HUDEP-2 (cell line): ENCODE data around the gene LCE5A.

ENCODE experiments used
- DNase-seq, 76 experiments: peaks; one replicate each; lab custom pipeline; 2025; ENCODE audit not compliant: unreplicated experiment in 76 of 76; lab: John Stamatoyannopoulos, UW

Gene LCE5A

GRCh38 chr1:152510503-152510902, at the start of gene LCE5A:
TSS of gene LCE5A (plus strand) at chr1:152510803. CDS start at chr1:152511535, 732 bp downstream.
- no peak for DNase-seq

- DNase-seq = peak in 53 of 76 experiments; percentile 4 to 70 (median 33)
These were observed 49.1 kb upstream of the LCE5A start for GRCh38 chr1:152461544-152461943.

GRCh38 chr1:152462636-152463035, 48.0 kb upstream of the LCE5A start:
- no peak for DNase-seq

- no peak for DNase-seq
These were observed 44.4 kb upstream of the LCE5A start for GRCh38 chr1:152466217-152466616.

GRCh38 chr1:152473887-152474537, 36.6 kb upstream of the LCE5A start:
- no peak for DNase-seq

- peak in 49 of 76 experiments; percentile 2 to 73 (median 30) for DNase-seq
These were observed 30.6 kb upstream of the LCE5A start for GRCh38 chr1:152479792-152480595.

GRCh38 chr1:152481869-152482664, 28.5 kb upstream of the LCE5A start:
- DNase-seq = no peak

GRCh38 chr1:152486400-152487006, 24.1 kb upstream of the LCE5A start:
- DNase-seq = peak in 4 of 76 experiments; percentile 1 to 22 (median 4)

- DNase-seq = no peak
These were observed 22.7 kb upstream of the LCE5A start for GRCh38 chr1:152487871-152488270.

- DNase-seq = peak in 1 of 76 experiments; percentile 12
These were observed 19.1 kb upstream of the LCE5A start for GRCh38 chr1:152491537-152491936.

- DNase-seq = peak in 47 of 76 experiments; percentile 1 to 54 (median 17)
These were observed 15.4 kb upstream of the LCE5A start for GRCh38 chr1:152495066-152495675.

- peak in 8 of 76 experiments; percentile 1 to 14 (median 3) for DNase-seq
These were observed 13.3 kb upstream of the LCE5A start for GRCh38 chr1:152497273-152497672.

- no peak for DNase-seq
These were observed 8.9 kb upstream of the LCE5A start for GRCh38 chr1:152501704-152502103.

GRCh38 chr1:152502496-152503180, 8.0 kb upstream of the LCE5A start:
- no peak for DNase-seq

GRCh38 chr1:152505083-152505482, 5.5 kb upstream of the LCE5A start:
- no peak for DNase-seq

GRCh38 chr1:152506899-152507498, 3.6 kb upstream of the LCE5A start:
- no peak for DNase-seq

- DNase-seq = no peak
These were observed 993 bp downstream of the LCE5A start for GRCh38 chr1:152511596-152511995.

- no peak for DNase-seq
These were observed 2.5 kb downstream of the LCE5A start for GRCh38 chr1:152513081-152513480.

GRCh38 chr1:152514715-152515433, 4.3 kb downstream of the LCE5A start:
- DNase-seq = no peak
